B cell (primary cell): ENCODE results near the gene ZNF764.

Experiments used
- CTCF ChIP-seq: fragments of 200-600 bp; IDR thresholded peaks from one replicate; pipeline ENCODE4 v1.8.0; 2022; ENCODE audit warnings: antibody characterized with exemption, mild to moderate bottlenecking
- EZH2 ChIP-seq: IDR thresholded peaks from 2 replicates; pipeline ENCODE4 v1.6.1; 2012; ENCODE audit warnings: borderline replicate concordance, low read depth, mild to moderate bottlenecking, moderate library complexity, low read length; ENCODE audit not compliant: insufficient read depth, poor library complexity, severe bottlenecking

- TF ChIP-seq CTCF (no peak), EZH2 (no peak)
Observed at GRCh38 chr16:30567991-30568638, 9.9 kb upstream of the ZNF764 start.
